GM21576 (cell line): ENCODE results near the gene FADS2.

Source experiments
- ATAC-seq: cut with Tn5 transposase; IDR thresholded peaks from one replicate; pipeline ENCODE4 v1.9.1; 2021; ENCODE audit warnings: mild to moderate bottlenecking, moderate library complexity; ENCODE audit not compliant: unreplicated experiment

The FADS2 gene

DNA sequence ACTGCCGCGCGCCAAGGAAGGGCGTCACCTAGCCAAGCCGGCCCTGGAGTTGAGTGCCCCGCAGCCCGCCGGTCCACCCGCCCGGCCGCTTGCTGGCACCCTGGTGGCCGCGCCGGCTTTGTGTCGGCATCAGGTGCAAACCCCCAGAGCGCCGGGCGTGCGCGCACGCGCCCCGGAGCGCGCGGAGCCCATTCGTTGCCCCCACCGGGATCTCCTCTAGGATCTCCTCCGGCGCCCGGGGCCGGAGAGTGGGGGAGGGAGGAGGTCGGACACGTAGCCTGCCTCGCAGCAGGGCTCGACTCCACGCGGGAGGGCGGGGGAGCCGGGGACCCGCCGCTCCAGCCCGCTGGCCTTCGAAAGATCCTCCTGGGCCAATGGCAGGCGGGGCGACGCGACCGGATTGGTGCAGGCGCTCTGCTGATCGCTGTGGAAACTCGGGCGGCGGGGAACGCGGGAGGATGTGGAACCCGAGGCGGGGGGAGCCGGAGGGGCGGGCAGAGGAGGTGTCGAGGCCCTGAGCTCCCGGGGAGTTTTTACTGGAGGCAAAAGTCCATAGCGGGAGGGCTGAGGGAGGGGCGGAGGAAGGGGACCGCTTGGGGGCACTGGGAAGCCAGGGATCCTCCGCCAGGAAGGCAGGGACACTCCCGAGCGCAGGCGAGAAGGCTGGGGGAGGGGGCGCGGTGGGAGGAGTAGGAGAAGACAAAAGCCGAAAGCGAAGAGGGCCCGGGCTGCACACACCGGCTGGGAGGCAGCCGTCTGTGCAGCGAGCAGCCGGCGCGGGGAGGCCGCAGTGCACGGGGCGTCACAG is at the start of gene FADS2:
Gene FADS2 (plus strand): TSS at position 730 of the 808 bp plus-strand sequence. CDS start 91 bp downstream, outside the sequence.
- peak; percentile 75 for ATAC-seq

DNA sequence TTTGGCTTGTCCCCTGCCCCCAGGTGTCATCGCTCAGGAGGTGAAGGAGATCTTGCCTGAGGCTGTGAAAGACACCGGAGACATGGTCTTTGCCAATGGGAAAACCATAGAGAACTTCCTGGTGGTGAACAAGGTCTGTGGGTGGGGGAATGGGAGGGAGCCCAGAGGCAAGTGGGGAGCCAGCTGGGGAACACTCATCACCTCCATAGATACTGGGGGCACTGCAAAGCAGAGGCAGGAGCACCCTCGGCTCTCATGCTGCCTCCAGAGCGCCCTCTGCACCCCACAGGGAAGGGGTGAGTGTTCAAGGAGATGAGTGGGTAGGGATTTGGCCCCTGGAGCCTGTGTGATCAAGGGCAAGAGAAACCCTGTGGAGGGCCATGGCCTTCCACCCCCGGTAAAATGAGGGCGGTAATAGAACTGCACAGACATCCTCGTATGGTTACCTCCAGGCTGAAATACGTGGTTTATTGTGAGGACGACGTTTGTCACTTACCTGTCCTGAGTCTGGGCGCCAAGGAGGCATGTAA is 49.7 kb upstream of the FADS2 start:
- no peak for ATAC-seq

DNA sequence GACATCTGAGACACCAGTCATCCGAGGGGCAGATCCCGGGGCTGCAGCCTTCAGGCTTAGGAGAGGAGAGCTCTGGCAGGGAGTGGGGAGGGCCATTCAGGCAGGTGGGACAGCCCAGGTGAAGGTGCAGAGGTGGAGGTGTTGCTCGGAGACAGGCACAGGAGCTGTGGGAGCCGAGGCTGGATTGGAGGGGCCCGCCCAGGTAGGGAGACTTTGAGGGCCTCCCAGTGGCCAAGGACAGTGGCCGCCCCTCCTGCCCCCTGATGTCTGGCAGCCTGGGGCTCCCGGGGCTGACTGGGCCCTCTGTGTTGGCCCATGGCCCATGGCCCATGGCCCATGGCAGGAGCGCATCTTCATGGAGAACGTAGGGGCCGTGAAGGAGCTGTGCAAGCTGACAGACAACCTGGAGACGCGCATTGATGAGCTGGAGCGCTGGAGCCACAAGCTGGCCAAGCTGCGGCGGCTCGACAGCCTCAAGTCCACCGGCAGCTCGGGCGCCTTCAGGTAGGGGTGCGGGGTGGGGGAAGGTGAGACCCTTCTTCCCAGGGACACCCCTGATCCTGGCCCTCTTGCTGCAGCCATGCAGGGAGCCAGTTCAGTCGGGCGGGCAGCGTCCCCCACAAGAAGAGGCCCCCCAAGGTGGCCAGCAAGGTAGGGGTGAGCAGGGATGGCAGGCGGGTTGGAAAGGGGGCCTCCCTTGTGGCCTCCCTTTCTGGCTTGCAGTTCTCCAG is 49.0 kb upstream of the FADS2 start:
- ATAC-seq, result no peak

DNA sequence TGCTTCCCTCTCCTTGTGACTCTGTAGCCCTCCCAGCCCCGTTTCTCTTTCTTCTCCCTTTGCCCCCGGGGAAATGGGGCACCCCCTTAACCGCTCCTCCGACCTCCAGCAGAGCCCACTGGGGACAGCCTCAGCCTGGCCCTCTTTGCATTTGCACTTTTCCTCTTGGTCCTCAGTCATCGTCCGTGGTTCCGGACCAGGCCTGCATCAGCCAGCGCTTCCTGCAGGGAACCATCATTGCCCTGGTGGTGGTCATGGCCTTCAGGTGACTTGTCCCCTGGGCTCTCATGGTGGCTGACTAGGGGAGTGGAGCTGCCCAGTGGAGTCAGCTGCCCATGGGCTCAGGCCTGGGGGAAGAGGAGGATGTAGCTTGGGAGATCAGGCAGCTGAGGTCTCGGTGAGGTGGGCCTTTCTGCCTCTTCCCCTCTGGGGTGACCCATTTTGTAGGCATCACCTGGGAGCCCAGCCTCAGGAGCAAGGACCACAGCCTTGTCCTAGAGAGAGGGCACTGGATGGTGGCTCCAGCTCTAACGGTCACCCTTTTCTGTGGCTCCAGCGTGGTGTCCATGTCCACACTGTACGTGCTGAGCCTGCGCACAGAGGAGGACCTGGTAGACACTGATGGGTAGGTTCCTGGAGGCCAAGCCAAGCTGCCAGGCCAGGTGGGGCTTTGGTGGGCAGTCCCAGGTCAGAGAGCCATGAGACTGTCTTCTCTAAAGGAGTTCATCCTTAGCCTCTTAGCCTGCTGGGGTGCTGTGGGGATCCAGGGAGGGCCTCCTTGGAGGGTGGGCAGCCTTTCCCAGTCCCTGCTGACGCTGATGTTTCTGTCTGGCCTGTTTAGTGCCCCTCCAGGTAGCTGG is 48.2 kb upstream of the FADS2 start:
- no peak for ATAC-seq

DNA sequence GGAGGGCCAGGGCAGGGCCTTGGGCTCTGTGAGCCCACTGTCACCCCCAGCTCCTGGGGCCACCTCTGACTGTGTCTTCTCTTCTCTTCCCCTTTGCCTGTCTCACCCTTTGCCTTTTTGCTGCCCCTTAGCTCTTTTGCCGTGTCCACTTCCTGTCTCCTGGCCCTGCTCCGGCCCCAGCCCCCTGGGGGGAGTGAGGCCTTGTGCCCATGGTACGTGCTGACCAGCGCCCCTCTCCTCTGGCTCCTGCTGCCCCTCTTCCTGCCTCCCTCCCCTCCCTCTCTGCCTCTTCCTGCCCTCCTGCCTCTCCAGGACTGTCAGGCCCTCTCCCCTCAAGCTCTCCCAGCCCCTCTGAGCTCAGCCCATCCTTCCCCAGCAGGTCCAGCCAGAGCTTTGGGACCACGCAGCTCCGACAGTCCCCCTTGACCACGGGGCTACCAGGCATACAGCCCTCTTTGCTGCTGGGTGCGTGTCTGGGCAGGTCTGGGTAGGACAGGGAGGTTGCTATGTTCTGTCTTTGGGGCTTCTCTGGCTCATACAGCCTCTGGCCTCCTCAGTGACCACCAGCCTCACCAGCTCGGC is 47.4 kb upstream of the FADS2 start:
- ATAC-seq, result no peak

DNA sequence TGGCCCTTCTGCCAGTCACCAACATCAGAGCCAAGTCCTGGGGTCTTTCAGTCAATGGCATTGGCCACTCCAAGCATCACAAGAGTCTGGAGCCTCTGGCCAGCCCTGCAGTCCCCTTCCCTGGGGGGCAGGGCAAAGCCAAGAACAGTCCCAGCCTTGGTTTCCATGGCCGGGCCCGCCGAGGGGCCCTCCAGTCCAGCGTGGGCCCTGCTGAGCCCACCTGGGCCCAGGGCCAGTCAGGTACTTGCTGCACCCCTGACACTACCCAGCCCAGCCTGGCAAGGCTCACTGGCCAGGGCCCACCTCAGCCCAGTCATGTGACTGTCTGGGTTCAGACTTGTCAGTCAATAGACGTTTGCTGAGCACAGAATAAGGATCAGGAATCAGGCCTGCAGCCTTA is 46.5 kb upstream of the FADS2 start:
- no peak for ATAC-seq

DNA sequence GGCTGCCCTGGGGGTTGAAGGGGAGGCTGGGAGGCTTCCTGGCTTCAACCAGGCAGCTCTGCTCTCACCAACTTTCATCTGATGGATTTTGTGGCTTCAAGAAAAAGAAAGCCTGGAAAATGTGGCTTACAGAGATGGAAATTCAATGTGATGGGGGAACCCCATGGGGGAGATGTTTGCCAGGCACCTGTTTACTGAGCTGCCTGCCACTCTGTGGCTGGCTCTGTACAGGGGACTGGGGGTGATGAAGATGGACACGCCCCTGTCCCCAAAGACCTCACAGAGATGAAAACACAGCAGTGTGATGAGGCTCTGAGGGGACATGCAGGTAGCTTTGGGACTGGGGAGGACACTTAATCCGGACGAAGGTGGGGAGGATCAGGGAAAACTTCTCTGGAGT is 45.8 kb upstream of the FADS2 start:
- no peak for ATAC-seq

DNA sequence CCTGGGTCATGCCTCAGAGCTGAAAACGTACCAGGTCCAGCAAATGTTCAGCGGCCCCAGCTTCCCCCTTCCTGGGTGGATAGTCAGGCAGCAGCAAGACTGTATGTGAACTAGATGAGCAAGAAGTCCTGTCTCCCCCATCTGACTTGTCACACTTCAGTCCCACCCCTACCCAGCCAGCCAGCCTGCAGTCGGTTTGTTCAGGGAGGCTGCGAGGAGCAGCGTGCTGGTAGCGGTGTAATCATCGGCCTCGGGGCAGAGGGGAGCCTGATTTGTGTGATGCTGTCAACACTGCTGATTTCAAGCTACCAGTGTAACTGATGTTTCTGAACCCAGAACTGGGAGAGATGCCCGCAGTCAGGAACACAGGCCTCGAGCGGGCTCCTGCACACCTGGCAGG is 45.3 kb upstream of the FADS2 start:
- no peak for ATAC-seq

DNA sequence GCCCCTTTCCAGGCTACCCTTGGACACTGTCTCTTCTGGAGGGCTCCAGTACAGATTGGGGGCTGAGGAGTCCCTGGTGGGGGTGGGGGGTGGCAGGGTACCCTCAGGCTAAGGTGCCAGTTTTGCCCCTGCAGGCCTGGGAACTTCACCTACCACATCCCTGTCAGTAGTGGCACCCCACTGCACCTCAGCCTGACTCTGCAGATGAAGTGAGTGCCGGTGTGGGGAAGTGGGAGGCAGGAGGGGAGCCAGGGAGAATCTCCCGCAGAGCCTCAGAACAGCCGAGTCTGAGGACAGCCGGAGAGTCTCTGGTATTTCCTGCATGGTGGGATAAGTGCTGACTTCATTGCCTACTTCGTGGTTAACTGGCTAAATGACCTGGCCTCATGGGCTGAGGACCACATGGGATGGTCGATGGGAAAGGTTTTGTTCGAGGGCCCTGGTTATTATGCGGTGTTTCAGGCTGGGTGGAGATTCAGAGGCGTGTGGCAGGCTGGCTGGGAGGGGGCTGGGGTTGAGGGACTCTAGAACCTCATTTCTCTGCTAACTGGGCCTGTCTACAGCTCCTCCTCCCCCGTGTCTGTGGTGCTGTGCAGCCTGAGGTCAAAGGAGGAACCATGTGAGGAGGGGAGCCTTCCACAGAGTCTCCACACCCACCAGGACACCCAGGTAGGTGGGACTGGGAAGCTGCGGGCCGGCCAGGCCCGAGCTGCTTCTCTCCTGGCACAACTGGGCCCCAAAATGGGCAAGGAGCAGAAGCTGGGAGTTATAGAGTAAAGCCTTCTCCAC is 44.2 kb upstream of the FADS2 start:
- ATAC-seq, result no peak

DNA sequence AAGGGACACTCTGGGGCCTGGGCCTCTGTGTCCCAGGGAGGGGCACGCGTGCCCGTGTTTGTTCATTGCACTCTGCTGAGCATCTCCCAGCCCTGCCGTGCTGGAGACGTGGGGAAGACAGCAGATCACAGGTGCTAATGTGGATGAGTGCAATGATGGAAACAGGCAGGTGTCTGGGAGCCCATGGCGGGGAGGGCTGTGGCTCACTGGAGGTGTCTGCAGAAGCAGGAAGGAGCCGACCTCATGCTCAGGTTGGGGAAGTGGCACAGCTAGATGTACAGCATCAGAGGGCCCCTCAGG is 43.6 kb upstream of the FADS2 start:
- no peak for ATAC-seq

DNA sequence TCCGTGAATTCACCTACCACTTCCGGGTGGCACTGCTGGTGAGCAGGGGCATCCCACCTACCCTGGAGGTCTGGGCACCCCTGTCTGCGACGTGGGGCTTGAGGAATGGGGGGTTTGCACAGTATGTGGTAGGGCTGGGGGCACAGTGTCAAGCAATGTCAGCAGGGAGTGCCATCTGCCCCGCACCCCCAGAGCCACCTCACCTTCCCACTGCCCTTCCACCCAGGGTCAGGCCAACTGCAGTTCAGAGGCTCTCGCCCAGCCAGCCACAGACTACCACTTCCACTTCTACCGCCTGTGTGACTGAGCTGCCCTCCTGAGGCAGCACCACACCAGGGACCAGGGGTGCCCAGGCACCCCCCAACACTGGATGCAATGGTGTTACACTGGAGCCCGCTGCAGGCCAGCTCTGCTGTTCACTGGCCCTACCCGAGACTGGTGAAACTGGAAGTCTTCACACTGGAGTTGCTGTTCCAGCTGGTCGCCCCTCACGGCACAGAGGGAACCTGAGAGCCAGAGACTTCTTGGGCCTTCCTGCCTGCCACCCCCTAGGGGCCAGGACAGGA is 42.2 kb upstream of the FADS2 start:
- ATAC-seq, result no peak

DNA sequence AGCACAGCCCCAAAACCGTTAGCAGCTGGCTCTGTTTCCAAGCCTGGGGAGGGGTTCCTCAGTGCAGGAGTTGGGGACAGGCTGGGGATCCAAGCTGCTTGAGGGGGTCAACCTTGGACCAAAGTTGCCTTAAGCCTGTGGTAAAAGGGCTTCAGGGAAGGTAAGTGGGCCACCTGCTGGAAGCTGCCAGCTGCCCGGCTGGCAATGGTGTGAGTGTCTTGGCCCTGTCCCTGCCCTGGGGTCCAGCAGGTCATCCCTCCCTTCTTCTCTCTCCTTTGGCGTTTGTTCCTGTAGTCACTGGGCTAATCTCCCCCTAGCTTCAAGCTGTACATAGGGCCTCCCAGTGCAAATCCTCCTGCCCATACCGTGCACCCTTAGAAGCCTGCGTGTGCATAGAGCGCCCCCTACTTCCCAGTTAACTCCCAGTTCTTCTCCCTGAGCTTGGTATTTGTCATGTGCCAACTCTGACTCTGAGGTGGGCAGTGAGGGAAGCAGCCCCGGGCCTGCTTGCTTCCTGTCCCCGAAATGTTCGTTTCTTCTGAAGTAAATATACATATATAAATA is 40.1 kb upstream of the FADS2 start:
- no peak for ATAC-seq

DNA sequence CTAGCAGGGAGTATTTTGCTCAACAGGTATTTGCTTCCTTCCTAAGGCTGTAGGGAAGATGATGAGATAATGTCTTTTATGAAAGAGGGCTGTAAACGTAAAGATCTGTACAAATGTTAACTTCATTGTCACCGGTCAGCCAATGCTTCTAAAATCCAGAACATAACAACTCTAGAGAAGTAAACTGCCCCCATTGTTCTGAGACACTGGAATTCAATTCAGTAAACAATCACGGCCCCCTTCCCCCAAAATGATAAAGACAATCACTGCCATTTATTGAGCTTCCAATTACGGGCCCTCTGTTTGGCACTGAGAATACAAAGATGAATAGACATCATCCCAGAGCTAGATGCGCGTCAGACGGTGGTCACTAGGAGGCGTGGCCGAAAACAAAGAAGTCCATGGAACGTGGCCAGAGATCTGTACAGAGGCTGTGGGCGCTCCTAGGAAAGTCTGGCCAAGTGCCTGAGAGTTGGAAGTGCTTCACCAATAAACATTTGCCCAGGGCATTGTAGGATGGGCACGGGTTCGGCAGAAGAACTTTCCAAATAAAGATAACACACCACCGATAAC is 36.3 kb upstream of the FADS2 start:
- ATAC-seq, result no peak

DNA sequence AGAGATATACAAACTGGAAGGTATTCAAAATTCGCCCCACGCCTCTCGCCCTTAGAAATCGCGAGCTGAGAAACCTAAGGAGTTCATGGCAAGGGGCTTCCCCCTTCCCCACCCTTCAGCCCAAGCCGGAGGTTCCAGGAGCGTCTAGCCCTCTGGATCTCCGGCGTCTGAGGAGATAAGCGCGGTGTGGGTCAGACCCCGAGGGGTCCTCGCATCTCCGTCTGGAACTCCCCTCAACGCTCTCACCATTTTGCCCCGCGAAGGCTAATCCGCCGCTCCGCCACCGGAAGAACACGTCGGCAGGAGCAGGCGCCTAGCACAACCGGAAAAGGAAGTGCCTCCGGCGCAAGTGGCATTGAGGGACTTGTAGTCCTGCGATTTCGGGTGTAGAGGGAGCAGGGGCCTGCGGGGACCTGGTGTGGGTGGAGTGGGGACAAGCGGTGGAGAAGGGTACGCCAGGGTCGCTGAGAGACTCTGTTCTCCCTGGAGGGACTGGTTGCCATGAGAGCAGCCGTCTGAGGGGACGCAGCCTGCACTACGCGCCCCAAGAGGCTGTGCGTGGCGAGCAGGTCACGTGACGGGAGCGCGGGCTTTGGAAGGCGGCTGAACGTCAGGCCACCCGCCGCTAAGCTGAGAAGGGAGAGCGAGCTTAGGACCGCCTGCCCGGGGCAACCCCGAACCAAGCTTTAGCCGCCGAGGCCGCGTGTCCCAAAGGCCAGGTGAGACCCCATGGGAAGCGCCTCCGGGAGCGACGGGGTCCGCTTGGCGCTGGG is 35.6 kb upstream of the FADS2 start, which contains the start of the genes FEN1 and TMEM258:
Gene FEN1 (plus strand): TSS at position 602 of the 773 bp plus-strand sequence. CDS start 2,451 bp downstream, outside the sequence.
Gene TMEM258 (minus strand): TSS at position 290 of the 773 bp plus-strand sequence. CDS start 41 bp downstream, at position 249.
- ATAC-seq, result peak; percentile 81

DNA sequence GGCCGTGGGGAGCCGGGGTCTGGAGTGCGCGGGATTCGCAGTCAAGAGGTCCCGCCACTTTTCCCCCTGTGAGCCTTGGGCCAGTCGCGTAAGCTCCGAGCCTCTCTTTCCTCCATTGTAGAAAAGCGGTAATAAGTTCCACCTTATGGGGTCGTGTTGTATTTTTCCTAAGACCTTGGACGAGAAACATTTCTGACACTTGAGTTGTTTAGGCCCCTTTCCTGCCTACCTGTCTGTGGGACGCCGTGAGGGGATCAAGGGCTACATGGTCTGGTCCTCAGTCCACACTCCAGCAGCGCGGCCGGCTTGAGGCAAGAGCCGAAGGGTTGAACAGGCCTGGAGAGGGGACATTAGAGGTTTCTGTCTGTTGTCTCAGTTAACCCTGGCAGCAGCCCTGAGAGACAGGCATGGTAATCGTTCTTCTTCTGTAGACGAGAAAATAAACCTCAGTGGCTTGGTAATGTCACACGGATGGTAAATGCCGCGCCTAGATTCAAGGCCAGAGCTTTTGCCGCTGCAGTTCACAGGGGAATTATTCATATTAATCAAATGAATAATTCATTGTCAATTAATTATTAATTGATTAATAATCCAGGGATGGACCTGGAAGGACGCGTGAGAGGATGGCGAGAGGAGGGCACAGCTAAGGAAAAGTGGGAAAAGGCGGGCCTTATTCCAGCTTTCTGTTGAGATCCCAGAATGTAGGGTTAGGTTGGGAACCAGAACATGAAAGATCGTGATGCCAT is 34.8 kb upstream of the FADS2 start:
- no peak for ATAC-seq

DNA sequence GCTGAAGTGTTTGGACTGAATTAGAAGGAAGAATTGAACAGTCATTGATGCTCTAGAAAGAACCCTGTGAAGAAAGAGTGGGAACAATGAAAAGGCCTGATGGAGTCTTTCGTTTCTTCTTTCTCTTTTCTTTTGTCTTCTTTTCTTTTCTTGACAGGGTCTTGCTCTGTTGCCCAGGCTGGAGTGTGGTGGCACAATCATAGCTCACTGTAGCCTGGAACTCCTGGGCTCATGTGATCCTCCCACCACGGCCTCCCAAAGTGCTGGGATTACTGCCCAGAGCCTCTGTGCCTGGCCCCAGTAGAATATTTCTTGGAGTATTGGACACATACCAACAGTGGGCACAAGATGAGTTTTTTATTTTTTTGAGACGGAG is 34.3 kb upstream of the FADS2 start:
- no peak for ATAC-seq

DNA sequence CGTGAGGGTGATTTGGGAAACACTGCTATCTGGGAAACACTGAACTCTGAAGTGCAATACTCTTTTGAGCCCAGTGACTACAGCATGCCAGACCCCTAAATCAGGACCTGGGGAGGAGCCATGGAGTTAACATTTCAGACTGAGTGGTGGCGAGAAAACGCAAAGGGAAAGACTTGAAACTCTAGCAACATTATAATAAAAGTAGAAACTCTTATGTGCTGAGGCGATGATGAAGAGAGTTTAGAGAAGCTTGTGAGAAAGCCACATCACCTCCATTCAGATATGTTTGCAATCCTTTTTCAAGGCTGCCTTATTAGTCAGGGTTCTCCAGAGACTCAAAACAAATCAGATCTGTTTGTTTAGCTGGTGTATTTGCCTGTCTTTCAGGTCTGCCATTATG is 33.5 kb upstream of the FADS2 start:
- no peak for ATAC-seq

DNA sequence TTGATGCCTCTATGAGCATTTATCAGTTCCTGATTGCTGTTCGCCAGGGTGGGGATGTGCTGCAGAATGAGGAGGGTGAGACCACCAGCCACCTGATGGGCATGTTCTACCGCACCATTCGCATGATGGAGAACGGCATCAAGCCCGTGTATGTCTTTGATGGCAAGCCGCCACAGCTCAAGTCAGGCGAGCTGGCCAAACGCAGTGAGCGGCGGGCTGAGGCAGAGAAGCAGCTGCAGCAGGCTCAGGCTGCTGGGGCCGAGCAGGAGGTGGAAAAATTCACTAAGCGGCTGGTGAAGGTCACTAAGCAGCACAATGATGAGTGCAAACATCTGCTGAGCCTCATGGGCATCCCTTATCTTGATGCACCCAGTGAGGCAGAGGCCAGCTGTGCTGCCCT is 32.6 kb upstream of the FADS2 start:
- no peak for ATAC-seq
